HEK293 (cell line): ENCODE results near the gene FRMD3.

Experiments used
- ZNF292 ChIP-seq: fragments of 450-650 bp; formaldehyde crosslinking; IDR thresholded peaks from 2 replicates; pipeline ENCODE4 v1.5.1; 2016; ENCODE audit warnings: low read depth, missing biosample characterization, missing genetic modification characterization, borderline replicate concordance
- ZNF324 ChIP-seq: fragments of 450-650 bp; formaldehyde crosslinking; IDR thresholded peaks from 2 replicates; pipeline ENCODE4 v1.5.1; 2016; ENCODE audit warnings: missing biosample characterization, missing genetic modification characterization
- ZNF677 ChIP-seq: fragments of 450-650 bp; IDR thresholded peaks from 2 replicates; pipeline ENCODE4 v1.5.0; 2018; ENCODE audit warnings: missing biosample characterization, mild to moderate bottlenecking, missing genetic modification characterization, moderate library complexity
- TF ChIP-seq, protein P1 (sequence below): fragments of 450-650 bp; formaldehyde crosslinking; IDR thresholded peaks from 2 replicates; pipeline ENCODE4 v1.5.1; 2016; ENCODE audit warnings: missing biosample characterization, missing genetic modification characterization

DNA sequence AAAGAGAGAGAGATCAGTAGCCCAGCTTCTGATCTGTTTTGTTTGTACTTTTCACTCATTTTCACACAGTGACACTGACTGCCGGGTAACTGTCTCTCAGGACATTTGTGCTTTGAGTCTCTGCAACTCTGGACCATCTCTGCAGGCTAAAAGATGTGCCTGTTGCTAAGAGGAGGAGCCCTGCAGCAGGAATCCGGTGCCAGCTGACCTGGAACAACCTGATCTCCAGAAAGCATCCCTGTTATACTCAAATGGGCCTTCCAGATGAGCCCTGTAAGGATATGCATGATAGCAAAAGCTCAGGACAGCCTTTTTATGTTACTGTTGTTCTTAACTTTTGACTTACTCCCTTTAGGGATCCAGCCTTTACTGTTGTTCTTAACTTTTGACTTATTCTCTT lies 304.6 kb downstream of the FRMD3 start:
- TF ChIP-seq ZNF292 (tag by site-specific recombination) (no peak), ZNF324 (tag by site-specific recombination) (no peak), ZNF677 (tag by site-specific recombination) (no peak)
- TF ChIP-seq, protein P1, sequence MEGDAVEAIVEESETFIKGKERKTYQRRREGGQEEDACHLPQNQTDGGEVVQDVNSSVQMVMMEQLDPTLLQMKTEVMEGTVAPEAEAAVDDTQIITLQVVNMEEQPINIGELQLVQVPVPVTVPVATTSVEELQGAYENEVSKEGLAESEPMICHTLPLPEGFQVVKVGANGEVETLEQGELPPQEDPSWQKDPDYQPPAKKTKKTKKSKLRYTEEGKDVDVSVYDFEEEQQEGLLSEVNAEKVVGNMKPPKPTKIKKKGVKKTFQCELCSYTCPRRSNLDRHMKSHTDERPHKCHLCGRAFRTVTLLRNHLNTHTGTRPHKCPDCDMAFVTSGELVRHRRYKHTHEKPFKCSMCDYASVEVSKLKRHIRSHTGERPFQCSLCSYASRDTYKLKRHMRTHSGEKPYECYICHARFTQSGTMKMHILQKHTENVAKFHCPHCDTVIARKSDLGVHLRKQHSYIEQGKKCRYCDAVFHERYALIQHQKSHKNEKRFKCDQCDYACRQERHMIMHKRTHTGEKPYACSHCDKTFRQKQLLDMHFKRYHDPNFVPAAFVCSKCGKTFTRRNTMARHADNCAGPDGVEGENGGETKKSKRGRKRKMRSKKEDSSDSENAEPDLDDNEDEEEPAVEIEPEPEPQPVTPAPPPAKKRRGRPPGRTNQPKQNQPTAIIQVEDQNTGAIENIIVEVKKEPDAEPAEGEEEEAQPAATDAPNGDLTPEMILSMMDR (tag by site-specific recombination), result no peak
